HEK293T (cell line): ENCODE data around the gene FOXC1.

Experiments used
- CTCF ChIA-PET: fragments of 350-600 bp; formaldehyde crosslinking; extraction: SDS; loops from one replicate; lab custom pipeline; 2021; ENCODE audit warnings: antibody characterized with exemption, inconsistent platforms; lab: Yijun Ruan, JAX
- POLR2A ChIA-PET: fragments of 350-600 bp; formaldehyde crosslinking; extraction: SDS; loops from one replicate; lab custom pipeline; 2020; ENCODE audit warnings: antibody characterized with exemption, inconsistent platforms; lab: Yijun Ruan, JAX
- DNase-seq: peaks from one replicate; pipeline ENCODE4 v3.0.0; 2012; ENCODE audit warnings: mixed read lengths; ENCODE audit errors: extremely low spot score
- ARNT ChIP-seq: fragments of 450-650 bp; IDR thresholded peaks from 2 replicates; pipeline ENCODE4 v1.6.1; 2017; ENCODE audit warnings: mild to moderate bottlenecking
- BHLHE40 ChIP-seq: fragments of 450-650 bp; IDR thresholded peaks from 2 replicates; pipeline ENCODE4 v1.6.1; 2016; ENCODE audit warnings: mild to moderate bottlenecking, moderate library complexity, borderline replicate concordance
- CTBP1 ChIP-seq: fragments of 450-650 bp; IDR thresholded peaks from 2 replicates; pipeline ENCODE4 v1.6.1; 2016; ENCODE audit warnings: borderline replicate concordance
- ELF4 ChIP-seq: fragments of 450-650 bp; IDR thresholded peaks from 2 replicates; pipeline ENCODE4 v1.6.1; 2017; ENCODE audit warnings: antibody characterized with exemption
- FOXA1 ChIP-seq: fragments of 450-650 bp; IDR thresholded peaks from 2 replicates; pipeline ENCODE4 v1.6.1; 2016; ENCODE audit warnings: mild to moderate bottlenecking
- FOXK2 ChIP-seq: fragments of 450-650 bp; IDR thresholded peaks from 2 replicates; pipeline ENCODE4 v1.6.1; 2016; ENCODE audit warnings: mild to moderate bottlenecking
- FOXM1 ChIP-seq: fragments of 450-650 bp; IDR thresholded peaks from 2 replicates; pipeline ENCODE4 v1.6.1; 2017; ENCODE audit warnings: mild to moderate bottlenecking, borderline replicate concordance
- HDGF ChIP-seq: fragments of 450-650 bp; IDR thresholded peaks from 2 replicates; pipeline ENCODE4 v1.6.1; 2017; ENCODE audit warnings: antibody characterized with exemption, borderline replicate concordance
- L3MBTL2 ChIP-seq: fragments of 450-650 bp; conservative IDR thresholded peaks from 2 replicates; pipeline ENCODE4 v1.6.1; 2016; ENCODE audit warnings: mild to moderate bottlenecking
- LEF1 ChIP-seq: fragments of 450-650 bp; IDR thresholded peaks from 2 replicates; pipeline ENCODE4 v1.6.1; 2017; ENCODE audit warnings: mild to moderate bottlenecking, borderline replicate concordance
- NFRKB ChIP-seq: fragments of 450-650 bp; IDR thresholded peaks from 2 replicates; pipeline ENCODE4 v1.6.1; 2016; ENCODE audit warnings: mild to moderate bottlenecking, moderate library complexity
- SP1 ChIP-seq: fragments of 450-650 bp; IDR thresholded peaks from 2 replicates; pipeline ENCODE4 v1.6.1; 2017
- SUZ12 ChIP-seq: fragments of 450-650 bp; IDR thresholded peaks from 2 replicates; pipeline ENCODE4 v1.6.1; 2016; ENCODE audit warnings: mild to moderate bottlenecking
- TARDBP ChIP-seq: fragments of 450-650 bp; IDR thresholded peaks from 2 replicates; pipeline ENCODE4 v1.6.1; 2016
- ZNF384 ChIP-seq: fragments of 450-650 bp; IDR thresholded peaks from 2 replicates; pipeline ENCODE4 v1.6.1; 2016
- TF ChIP-seq, protein P1 (sequence below): fragments of 450-650 bp; IDR thresholded peaks from 2 replicates; pipeline ENCODE4 v1.6.1; 2016

Gene FOXC1

DNA sequence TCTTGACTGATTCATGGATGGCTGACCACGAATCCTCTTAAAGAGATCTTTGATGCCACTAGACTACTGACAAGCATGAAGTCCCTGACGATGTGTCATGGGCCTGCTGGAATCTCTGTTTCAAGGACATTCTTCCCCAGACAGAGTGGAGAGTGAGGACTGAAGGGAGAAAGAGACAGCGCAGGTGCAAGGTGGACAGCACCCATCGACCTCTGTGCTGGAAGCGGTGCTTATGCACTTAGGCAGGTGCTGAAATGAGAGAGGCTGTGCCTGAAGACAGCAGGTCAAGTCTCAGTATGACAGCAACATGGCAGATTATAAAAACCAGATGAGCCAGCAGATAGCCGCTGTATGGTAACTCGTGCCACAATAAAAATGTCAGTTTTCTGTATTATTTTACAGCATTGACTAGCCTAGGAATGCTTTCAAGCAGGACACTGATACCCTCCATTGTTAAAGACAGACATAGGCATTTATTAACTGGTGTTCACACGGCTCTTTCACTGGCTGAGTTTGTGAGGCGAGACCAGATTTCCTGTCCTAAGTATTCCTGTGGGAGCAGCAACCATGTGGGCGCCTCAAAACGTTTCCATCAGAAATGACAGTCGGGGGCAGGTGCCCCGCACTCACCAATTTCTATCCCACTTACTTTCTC, 47.5 kb downstream of the FOXC1 start:
- ChIA-PET POLR2A (no interaction called here), CTCF (no interaction called here)
- TF ChIP-seq FOXM1 = no peak
- no peak for TF ChIP-seq L3MBTL2
- TF ChIP-seq HDGF = no peak
- TF ChIP-seq, protein P1, sequence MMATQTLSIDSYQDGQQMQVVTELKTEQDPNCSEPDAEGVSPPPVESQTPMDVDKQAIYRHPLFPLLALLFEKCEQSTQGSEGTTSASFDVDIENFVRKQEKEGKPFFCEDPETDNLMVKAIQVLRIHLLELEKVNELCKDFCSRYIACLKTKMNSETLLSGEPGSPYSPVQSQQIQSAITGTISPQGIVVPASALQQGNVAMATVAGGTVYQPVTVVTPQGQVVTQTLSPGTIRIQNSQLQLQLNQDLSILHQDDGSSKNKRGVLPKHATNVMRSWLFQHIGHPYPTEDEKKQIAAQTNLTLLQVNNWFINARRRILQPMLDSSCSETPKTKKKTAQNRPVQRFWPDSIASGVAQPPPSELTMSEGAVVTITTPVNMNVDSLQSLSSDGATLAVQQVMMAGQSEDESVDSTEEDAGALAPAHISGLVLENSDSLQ = peak; percentile 77
- DNase-seq = no peak

DNA sequence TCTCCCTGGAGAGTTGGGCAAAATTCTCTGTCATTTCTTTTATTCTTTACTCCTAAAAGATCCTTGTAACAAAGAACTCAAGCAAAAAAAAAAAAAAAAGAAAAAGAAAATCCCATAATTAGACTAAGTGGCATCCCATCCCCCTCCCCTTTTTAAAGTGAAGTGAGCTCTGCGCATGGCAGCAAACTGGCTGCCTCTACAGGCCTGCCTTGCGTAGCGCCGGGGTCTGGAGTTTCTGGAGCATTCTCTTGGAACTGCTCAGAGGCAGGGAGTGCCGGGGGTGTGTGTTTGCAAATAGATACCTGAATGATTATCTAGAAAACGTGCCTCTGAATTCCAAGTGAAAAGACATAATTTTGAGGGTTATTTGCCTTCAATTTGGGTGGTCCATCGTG, 48.1 kb downstream of the FOXC1 start:
- DNase-seq = no peak
- TF ChIP-seq FOXK2 (no peak), ZNF384 (peak; percentile 38; the same call in 1 of the 2 replicates), TARDBP (no peak)
- CTCF ChIA-PET = interaction anchor here (0.7 to 1.2 kb wide), 3 partner anchors 25 to 61 kb away, joined by 3 to 4 read pairs (median 3); no protein-coding TSS in a partner anchor
- POLR2A ChIA-PET = interaction anchor here (0.9 kb wide), 2 partner anchors 9 to 31 kb away, joined by 3 read pairs; no protein-coding TSS in a partner anchor

DNA sequence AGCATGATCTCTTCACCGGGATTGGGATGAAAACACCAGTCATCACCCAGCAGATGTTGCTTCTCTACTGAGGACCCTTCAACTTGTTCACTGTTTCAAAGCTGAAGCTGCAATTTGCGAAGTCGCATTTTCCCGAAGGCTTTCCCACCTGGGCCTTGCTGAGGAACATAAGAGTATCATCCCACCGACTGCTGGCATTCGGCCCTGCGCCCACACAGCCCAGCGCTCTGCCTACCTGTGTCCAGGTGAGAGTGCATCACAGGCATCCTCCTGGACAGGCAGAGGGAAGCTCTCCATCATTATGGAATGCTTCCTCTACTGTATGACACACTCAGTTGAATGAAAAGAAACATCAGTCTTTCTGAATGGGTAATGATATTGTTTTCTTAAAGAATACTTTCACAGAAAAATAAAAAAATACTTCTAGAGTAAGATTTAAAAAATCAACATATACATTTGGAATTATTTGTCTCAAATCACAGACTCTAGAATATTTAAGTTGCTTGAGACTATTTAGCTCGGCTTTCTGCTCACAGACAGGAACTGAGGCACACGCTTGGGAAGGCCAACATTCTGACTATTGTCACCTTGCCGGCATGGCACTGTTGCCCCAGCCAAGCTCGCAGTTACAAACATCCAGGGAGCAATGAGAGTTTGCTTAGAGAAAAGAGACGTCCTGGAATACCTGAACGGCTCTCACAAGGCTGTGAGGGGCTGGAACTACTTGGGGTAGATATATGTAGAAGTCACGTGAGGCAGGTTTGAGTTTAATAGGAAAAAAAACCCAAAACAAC, 48.7 kb downstream of the FOXC1 start:
- CTCF ChIA-PET = interaction anchor here (0.7 to 1.2 kb wide), 3 partner anchors 26 to 62 kb away, joined by 3 to 4 read pairs (median 3); no protein-coding TSS in a partner anchor

DNA sequence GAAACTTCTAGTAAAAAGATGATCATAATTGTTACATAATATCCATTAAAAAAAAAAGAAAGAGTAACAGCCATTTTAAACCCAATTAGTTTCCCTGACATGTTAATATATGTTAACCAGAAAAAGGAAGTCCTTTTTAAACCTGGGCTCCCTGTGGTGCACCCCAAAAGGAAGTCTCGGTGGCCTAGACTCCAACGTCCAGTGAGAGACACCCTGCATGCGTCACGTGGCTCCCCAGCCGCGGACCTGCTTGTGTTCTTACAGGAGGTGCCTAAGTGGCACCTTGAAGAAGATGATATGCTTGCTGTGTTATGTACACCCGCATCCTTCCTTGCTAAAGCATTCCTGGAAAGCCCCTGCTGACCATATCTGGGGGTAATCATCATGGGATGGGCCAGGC, 50.1 kb downstream of the FOXC1 start:
- POLR2A ChIA-PET = no interaction called here

More for the DNA sequence above, 48.7 kb downstream of the FOXC1 start:
- DNase-seq = no peak
- TF ChIP-seq L3MBTL2 (no peak), FOXA1 (no peak), SUZ12 (no peak), LEF1 (no peak), CTBP1 (no peak), ELF4 (no peak), NFRKB (no peak), SP1 (no peak), TARDBP (no peak), HDGF (no peak), BHLHE40 (no peak), FOXM1 (no peak), ZNF384 (no peak), FOXK2 (no peak), ARNT (no peak)
- TF ChIP-seq, protein P1 = no peak
- POLR2A ChIA-PET = interaction anchor here (0.9 to 1.0 kb wide), 3 partner anchors 9 to 48 kb away, joined by 3 read pairs; no protein-coding TSS in a partner anchor

GRCh38 chr6:1662534-1662933, 52.8 kb downstream of the FOXC1 start:
- CTCF ChIA-PET = no interaction called here
- TF ChIP-seq FOXA1 = no peak
- TF ChIP-seq HDGF = no peak
- no peak for TF ChIP-seq SP1
- no peak for TF ChIP-seq FOXK2
- TF ChIP-seq CTBP1 = no peak
- TF ChIP-seq ELF4 = no peak
- TF ChIP-seq NFRKB = no peak
- TF ChIP-seq, protein P1 = no peak
- no peak for TF ChIP-seq BHLHE40
- no peak for TF ChIP-seq ARNT
- DNase-seq = no peak
- POLR2A ChIA-PET = interaction anchor here (1.5 to 2.4 kb wide), 4 partner anchors 48 to 56 kb away, joined by 3 to 7 read pairs (median 6); partner anchors contain the start of gene FOXC1

More for the DNA sequence above, 50.1 kb downstream of the FOXC1 start:
- DNase-seq = no peak
- TF ChIP-seq, protein P1 = no peak
- TF ChIP-seq SUZ12 (no peak), HDGF (no peak), LEF1 (no peak), FOXA1 (no peak), ARNT (no peak), BHLHE40 (no peak), FOXM1 (no peak), CTBP1 (no peak), ZNF384 (no peak), L3MBTL2 (no peak), ELF4 (no peak), TARDBP (no peak), SP1 (no peak), FOXK2 (no peak), NFRKB (no peak)
- CTCF ChIA-PET = no interaction called here
